ENCODE data around the gene MAN2B1. TPM values are rescaled to one million over a fixed set of nuclear protein-coding genes. Genes with fewer than 3 reads are reported as not detected.

Gene MAN2B1
- total and polyA plus RNA-seq, 3 experiments from 2014 or later: 76.4 to 85.3 (median 83.8) TPM

GRCh38 chr19:12642506-12642905, 24.0 kb downstream of the MAN2B1 start:
- CTCF ChIA-PET: interaction anchor here (1.1 kb wide), 1 partner anchor 39 kb away, joined by 3 read pairs; no protein-coding TSS in a partner anchor
- Histone ChIP-seq H3K36me3 (ENCODE audit: insufficient read depth, low read length) (no peaks in the 10 kb centered on the region), H3K9me3 (ENCODE audit: low read length) (no peaks in the 10 kb centered on the region), H3K4me1 (ENCODE audit: insufficient read depth, low read length) (peaks cover 11% of the 10 kb centered on the region), H3K27ac (ENCODE audit: low read depth, low read length) (no peak overlapping the region), H3K27me3 (ENCODE audit: insufficient read depth, low read length, poor library complexity, severe bottlenecking) (no peaks in the 10 kb centered on the region), H3K4me3 (ENCODE audit: low read length) (no peak overlapping the region)
- Mint-ChIP-seq H3K4me3 (peak overlapping the region in 1 of 7 donors; percentile 12), H3K36me3 (peaks cover 0 to 12% (median 2%) of the 10 kb centered on the region in 3 donors), H3K4me1 (peaks cover 8 to 9% (median 9%) of the 10 kb centered on the region in 3 donors), H3K9me3 (no peaks in the 10 kb centered on the region), H3K27me3 (peaks cover 0 to 1% of the 10 kb centered on the region in 2 donors), H3K27ac (no peak overlapping the region)
- POLR2A ChIA-PET: no interaction called here
- no peak for DNase-seq

- no peaks in the 10 kb centered on the region for H3K36me3 ChIP-seq (ENCODE audit: insufficient read depth, low read length)
- peaks cover 0 to 1% of the 10 kb centered on the region in 2 donors for H3K27me3 Mint-ChIP-seq
- H3K36me3 Mint-ChIP-seq: peaks cover 0 to 9% (median 2%) of the 10 kb centered on the region in 3 donors
- no peaks in the 10 kb centered on the region for H3K27me3 ChIP-seq (ENCODE audit: insufficient read depth, low read length, poor library complexity, severe bottlenecking)
- H3K9me3 Mint-ChIP-seq: no peaks in the 10 kb centered on the region
- ChIA-PET POLR2A (no interaction called here), CTCF (interaction anchor here (0.7 to 1.1 kb wide), 2 partner anchors 14 to 32 kb away, joined by 3 to 4 read pairs; no protein-coding TSS in a partner anchor)
- H3K4me1 Mint-ChIP-seq: peaks cover 8 to 12% (median 9%) of the 10 kb centered on the region in 3 donors
- H3K4me1 ChIP-seq (ENCODE audit: insufficient read depth, low read length): peaks cover 11% of the 10 kb centered on the region
- H3K27ac Mint-ChIP-seq: no peak overlapping the region
- no peak for DNase-seq
- no peak overlapping the region for H3K4me3 ChIP-seq (ENCODE audit: low read length)
- no peak overlapping the region for H3K27ac ChIP-seq (ENCODE audit: low read depth, low read length)
- no peaks in the 10 kb centered on the region for H3K9me3 ChIP-seq (ENCODE audit: low read length)
- H3K4me3 Mint-ChIP-seq: no peak overlapping the region
Measured at GRCh38 chr19:12641456-12641855, 25.1 kb downstream of the MAN2B1 start.

DNA sequence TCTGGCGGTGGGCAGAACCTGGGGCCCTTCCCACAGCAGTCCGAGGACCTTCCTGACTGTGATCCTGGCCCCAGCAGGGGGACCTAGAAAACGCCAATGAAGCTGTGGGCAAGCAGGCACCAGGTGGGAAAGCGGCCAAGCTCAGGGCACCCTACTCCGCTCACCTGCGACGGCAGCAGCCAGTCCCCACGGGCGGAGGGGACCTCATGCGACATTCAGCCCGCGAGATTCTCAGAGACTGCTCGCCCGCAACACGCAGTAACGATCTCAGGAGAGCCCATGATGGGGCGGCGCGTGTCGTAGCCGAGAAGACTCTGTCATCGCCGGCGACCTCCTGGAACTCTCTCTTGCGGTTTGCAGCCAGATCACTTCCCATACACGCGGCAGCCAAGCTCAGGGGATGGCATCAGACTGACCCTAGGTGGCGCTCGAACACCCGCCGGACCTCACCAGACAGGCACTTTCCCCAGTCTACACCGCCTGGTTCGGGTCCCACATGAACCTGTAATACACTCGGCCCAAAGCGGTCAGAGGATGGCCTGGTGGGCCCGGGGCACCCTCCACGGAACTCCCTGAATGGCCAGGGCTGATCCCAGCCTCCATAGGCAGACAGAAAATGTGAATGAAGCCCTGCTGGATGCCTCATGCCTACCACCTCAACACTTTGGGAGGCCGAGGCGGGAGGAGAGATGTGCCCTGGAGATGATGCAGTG, 26.5 kb downstream of the MAN2B1 start:
- no peak overlapping the region for H3K27ac ChIP-seq (ENCODE audit: low read depth, low read length)

GRCh38 chr19:12638611-12639182, 27.8 kb downstream of the MAN2B1 start:
- peaks cover 11% of the 10 kb centered on the region for H3K4me1 ChIP-seq (ENCODE audit: insufficient read depth, low read length)
- H3K4me3 Mint-ChIP-seq: no peak overlapping the region
- no peak overlapping the region for H3K4me3 ChIP-seq (ENCODE audit: low read length)
- no peak overlapping the region for H3K27ac Mint-ChIP-seq
- no peaks in the 10 kb centered on the region for H3K27me3 ChIP-seq (ENCODE audit: insufficient read depth, low read length, poor library complexity, severe bottlenecking)
- peaks cover 12 to 18% (median 14%) of the 10 kb centered on the region in 3 donors for H3K4me1 Mint-ChIP-seq
- H3K9me3 Mint-ChIP-seq: no peaks in the 10 kb centered on the region
- DNase-seq: no peak
- H3K27me3 Mint-ChIP-seq: peaks cover 0 to 1% of the 10 kb centered on the region in 2 donors
- no peaks in the 10 kb centered on the region for H3K36me3 ChIP-seq (ENCODE audit: insufficient read depth, low read length)
- H3K36me3 Mint-ChIP-seq: peaks cover 0 to 2% (median 2%) of the 10 kb centered on the region in 3 donors
- CTCF ChIA-PET: interaction anchor here (2.9 kb wide), 1 partner anchor 34 kb away, joined by 15 read pairs; no protein-coding TSS in a partner anchor
- POLR2A ChIA-PET: no interaction called here
- H3K9me3 ChIP-seq (ENCODE audit: low read length): no peaks in the 10 kb centered on the region
- H3K27ac ChIP-seq (ENCODE audit: low read depth, low read length): no peak overlapping the region

More for the DNA sequence above, 26.5 kb downstream of the MAN2B1 start:
- no peaks in the 10 kb centered on the region for H3K9me3 Mint-ChIP-seq
- Histone ChIP-seq H3K36me3 (ENCODE audit: insufficient read depth, low read length) (no peaks in the 10 kb centered on the region), H3K4me1 (ENCODE audit: insufficient read depth, low read length) (peaks cover 11% of the 10 kb centered on the region), H3K4me3 (ENCODE audit: low read length) (peak overlapping the region; percentile 45), H3K9me3 (ENCODE audit: low read length) (no peaks in the 10 kb centered on the region), H3K27me3 (ENCODE audit: insufficient read depth, low read length, poor library complexity, severe bottlenecking) (no peaks in the 10 kb centered on the region)
- H3K27ac Mint-ChIP-seq: peak overlapping the region in 7 of 8 donors; percentile 4 to 92 (median 73)
- POLR2A ChIA-PET: interaction anchor here (1.3 kb wide), 1 partner anchor 26 kb away, joined by 5 read pairs; the partner anchor contains the start of genes MAN2B1 and WDR83
- H3K36me3 Mint-ChIP-seq: peaks cover 0 to 4% (median 2%) of the 10 kb centered on the region in 3 donors
- peak; percentile 69 to 84 (median 73) for DNase-seq
- H3K4me3 Mint-ChIP-seq: peak overlapping the region; percentile 46 to 87 (median 77)
- CTCF ChIA-PET: interaction anchor here (0.5 to 2.9 kb wide), 23 partner anchors 8 to 874 kb away, joined by 3 to 21 read pairs (median 3); partner anchors contain the start of genes DHPS, MAN2B1, WDR83 and ZNF490
- peaks cover 11 to 17% (median 12%) of the 10 kb centered on the region in 3 donors for H3K4me1 Mint-ChIP-seq
- peaks cover 0 to 1% of the 10 kb centered on the region in 2 donors for H3K27me3 Mint-ChIP-seq

- H3K4me1 Mint-ChIP-seq: peaks cover 12 to 18% (median 18%) of the 10 kb centered on the region in 3 donors
- peak overlapping the region in 2 of 8 donors; percentile 38 to 50 for H3K27ac Mint-ChIP-seq
- peaks cover 11% of the 10 kb centered on the region for H3K4me1 ChIP-seq (ENCODE audit: insufficient read depth, low read length)
- H3K36me3 ChIP-seq (ENCODE audit: insufficient read depth, low read length): no peaks in the 10 kb centered on the region
- no peaks in the 10 kb centered on the region for H3K9me3 Mint-ChIP-seq
- no peak overlapping the region for H3K27ac ChIP-seq (ENCODE audit: low read depth, low read length)
- H3K27me3 Mint-ChIP-seq: no peaks in the 10 kb centered on the region
- peaks cover 0 to 8% (median 2%) of the 10 kb centered on the region in 3 donors for H3K36me3 Mint-ChIP-seq
- H3K4me3 ChIP-seq (ENCODE audit: low read length): no peak overlapping the region
- DNase-seq: no peak
- no peak overlapping the region for H3K4me3 Mint-ChIP-seq
- H3K27me3 ChIP-seq (ENCODE audit: insufficient read depth, low read length, poor library complexity, severe bottlenecking): no peaks in the 10 kb centered on the region
- POLR2A ChIA-PET: no interaction called here
- CTCF ChIA-PET: no interaction called here
- H3K9me3 ChIP-seq (ENCODE audit: low read length): no peaks in the 10 kb centered on the region
Measured at GRCh38 chr19:12636631-12637030, 29.9 kb downstream of the MAN2B1 start.

DNA sequence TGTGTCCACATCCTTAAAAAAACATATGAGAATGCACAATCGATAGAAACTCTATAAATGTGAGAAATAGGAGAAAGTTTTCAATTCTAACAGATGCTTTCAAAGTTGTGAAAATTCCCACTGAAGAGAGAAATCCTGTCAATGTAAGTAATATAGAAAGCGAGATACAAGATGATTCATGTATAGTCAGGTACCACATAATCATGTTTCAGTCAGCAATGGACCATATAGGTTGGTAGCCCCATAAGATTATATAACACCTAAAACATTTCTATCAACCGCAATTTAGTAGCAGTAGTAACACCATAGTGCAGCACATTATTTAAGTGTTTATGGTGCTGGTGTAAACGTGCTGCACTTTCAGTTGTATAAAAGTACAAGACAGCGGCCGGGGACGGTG, 37.3 kb downstream of the MAN2B1 start:
- Mint-ChIP-seq H3K27ac (peak overlapping the region in 1 of 8 donors; percentile 48), H3K4me1 (peaks cover 1 to 9% (median 4%) of the 10 kb centered on the region in 3 donors), H3K27me3 (no peaks in the 10 kb centered on the region), H3K36me3 (peaks cover 25 to 64% (median 28%) of the 10 kb centered on the region in 3 donors), H3K9me3 (peaks cover 2 to 14% (median 9%) of the 10 kb centered on the region in 5 donors), H3K4me3 (no peak overlapping the region)
- POLR2A ChIA-PET: no interaction called here
- Histone ChIP-seq H3K27me3 (ENCODE audit: insufficient read depth, low read length, poor library complexity, severe bottlenecking) (no peaks in the 10 kb centered on the region), H3K27ac (ENCODE audit: low read depth, low read length) (no peak overlapping the region), H3K9me3 (ENCODE audit: low read length) (peaks cover 17% of the 10 kb centered on the region), H3K36me3 (ENCODE audit: insufficient read depth, low read length) (peaks cover 29% of the 10 kb centered on the region), H3K4me1 (ENCODE audit: insufficient read depth, low read length) (no peaks in the 10 kb centered on the region), H3K4me3 (ENCODE audit: low read length) (no peak overlapping the region)
- no peak for DNase-seq
- CTCF ChIA-PET: no interaction called here

GRCh38 chr19:12628040-12629022, 38.2 kb downstream of the MAN2B1 start:
- DNase-seq: no peak
- H3K4me1 Mint-ChIP-seq: peaks cover 4 to 12% (median 7%) of the 10 kb centered on the region in 3 donors
- CTCF ChIA-PET: interaction anchor here (1.4 kb wide), 1 partner anchor 12 kb away, joined by 6 read pairs; no protein-coding TSS in a partner anchor

More at GRCh38 chr19:12628040-12629022, 38.2 kb downstream of the MAN2B1 start:
- peaks cover 25 to 68% (median 28%) of the 10 kb centered on the region in 3 donors for H3K36me3 Mint-ChIP-seq
- peaks cover 2 to 14% (median 9%) of the 10 kb centered on the region in 5 donors for H3K9me3 Mint-ChIP-seq
- Histone ChIP-seq H3K36me3 (ENCODE audit: insufficient read depth, low read length) (peaks cover 33% of the 10 kb centered on the region), H3K27ac (ENCODE audit: low read depth, low read length) (no peak overlapping the region), H3K4me3 (ENCODE audit: low read length) (no peak overlapping the region), H3K4me1 (ENCODE audit: insufficient read depth, low read length) (no peaks in the 10 kb centered on the region), H3K27me3 (ENCODE audit: insufficient read depth, low read length, poor library complexity, severe bottlenecking) (no peaks in the 10 kb centered on the region), H3K9me3 (ENCODE audit: low read length) (peaks cover 17% of the 10 kb centered on the region)
- peak overlapping the region in 1 of 8 donors; percentile 48 for H3K27ac Mint-ChIP-seq
- H3K4me3 Mint-ChIP-seq: no peak overlapping the region
- H3K27me3 Mint-ChIP-seq: no peaks in the 10 kb centered on the region
- POLR2A ChIA-PET: no interaction called here
